Stimulated activated CD8-positive, alpha-beta memory T cell treated with anti-CD3 and anti-CD28 coated beads, Interleukin-4, amount 100 ng/mL, for 24 hours (primary cell): ENCODE measurements around the gene FBN1.

Source experiments
- DNase-seq: peaks from one replicate; pipeline ENCODE4 v3.0.0-alpha.2; 2020; ENCODE audit warnings: low read depth

Gene FBN1

DNA sequence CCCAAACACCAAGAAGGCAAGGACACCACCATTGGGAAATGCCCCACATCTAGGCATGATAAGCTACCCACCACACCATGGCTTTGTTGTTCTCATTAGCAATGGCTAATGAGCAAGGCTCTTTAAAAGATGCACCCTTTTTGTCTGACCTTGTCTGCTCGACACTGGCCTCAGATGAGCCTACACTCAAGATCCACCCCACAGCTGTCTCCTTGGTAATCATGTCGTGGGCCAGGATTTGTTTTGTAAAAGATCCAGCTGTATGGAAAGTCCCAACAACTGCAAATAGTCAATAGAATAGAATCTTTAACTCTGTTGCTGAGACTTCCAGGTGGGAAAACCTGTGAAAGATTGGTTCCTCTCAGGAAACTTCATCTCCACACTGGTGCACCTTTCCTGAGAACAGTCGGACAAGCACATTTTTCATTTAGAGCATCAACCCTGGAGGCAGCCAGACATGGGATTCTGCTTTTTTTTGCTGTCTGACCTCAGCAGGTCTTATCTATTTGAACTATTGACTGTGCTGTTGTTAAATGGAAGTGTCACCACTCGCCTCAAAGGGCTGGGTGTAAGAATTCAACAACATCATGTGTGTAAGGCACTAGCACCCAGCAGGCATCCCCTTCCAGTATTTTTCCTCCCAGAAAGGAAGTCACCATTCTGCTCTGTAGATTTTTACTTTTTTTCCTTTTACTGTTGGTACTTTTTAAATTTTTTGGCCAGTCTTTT is 278.8 kb downstream of the FBN1 start:
- no peak for DNase-seq

DNA sequence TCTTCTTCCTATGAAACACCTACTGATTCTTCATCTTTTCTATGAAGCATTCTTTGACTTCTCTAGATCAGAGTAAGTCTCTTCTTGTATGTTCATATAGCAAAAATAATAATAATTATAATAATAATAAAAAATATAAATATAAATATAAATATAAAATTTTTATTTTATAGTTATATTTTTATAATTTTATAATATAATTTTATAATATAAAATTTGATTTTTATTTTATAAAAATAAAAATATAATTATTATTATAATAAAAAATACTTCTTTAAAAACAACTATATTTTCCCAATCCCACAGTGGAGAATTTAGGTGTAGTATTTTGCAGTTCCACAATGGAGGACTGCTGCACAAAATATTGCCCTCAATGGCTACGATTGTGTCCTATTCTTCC is 279.9 kb downstream of the FBN1 start:
- DNase-seq = no peak

DNA sequence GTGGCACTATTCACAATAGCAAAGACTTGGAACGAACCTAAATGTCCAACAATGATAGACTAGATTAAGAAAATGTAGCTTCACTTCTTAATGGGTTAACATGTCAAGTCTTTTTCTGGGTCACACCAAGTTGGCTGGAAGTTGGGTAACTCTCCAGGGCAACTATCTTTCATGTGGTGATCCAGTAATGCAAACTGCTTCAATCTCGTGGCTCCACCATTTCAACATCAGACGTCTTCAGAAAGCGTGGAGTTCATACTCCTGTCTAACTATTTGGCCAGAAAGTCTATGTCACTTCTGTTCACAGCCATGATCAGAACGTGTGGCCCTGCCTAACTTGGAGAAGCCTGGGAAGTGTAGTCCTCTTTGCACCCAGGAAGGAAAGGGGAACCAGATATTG is 282.0 kb downstream of the FBN1 start:
- no peak for DNase-seq

DNA sequence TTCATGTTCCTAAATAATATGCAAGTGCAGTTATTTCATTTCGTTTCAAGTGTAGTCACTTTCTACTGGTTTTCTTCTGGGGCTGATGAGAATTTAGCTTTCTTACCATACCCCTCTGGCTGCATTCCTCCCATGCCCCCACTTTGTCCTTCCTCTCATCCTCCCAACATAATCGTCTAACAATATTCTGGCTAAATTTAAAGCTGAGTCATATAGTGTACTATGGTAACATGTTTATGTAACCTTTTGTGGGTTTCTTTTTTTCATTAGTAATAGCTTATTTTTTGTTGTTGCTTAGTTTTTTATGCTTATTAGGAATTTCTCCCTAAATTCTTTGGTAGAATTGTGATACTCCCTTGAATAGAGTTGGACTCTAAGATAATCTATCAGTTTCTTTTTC is 283.8 kb downstream of the FBN1 start:
- no peak for DNase-seq

DNA sequence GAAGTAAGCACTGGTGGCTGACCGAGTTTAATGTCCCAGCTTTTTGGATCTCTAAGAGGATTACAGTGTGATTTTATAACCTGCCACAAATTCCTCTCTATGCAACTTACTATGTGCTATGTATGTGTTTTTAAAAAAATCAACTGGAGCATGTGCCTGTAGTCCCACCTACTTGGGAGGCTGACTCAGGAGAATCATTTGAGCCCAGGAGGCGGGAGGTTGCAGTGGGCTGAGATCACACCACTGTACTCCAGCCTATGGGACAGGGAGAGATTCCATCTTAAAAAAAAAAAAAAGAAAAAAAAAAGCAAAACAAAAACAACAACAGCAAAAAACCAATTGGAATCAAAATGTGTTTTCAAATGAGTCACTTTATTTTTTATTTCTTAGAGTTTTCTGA is 284.7 kb downstream of the FBN1 start:
- DNase-seq = no peak
